GM18517 (cell line): ENCODE data around the gene GAD1.

Source experiments
- ATAC-seq: cut with Tn5 transposase; IDR thresholded peaks from one replicate; pipeline ENCODE4 v1.9.1; 2021; ENCODE audit warnings: mild to moderate bottlenecking, moderate library complexity; ENCODE audit not compliant: unreplicated experiment

GAD1 gene

GRCh38 chr2:170816504-170817092 is at the start of gene GAD1:
Gene GAD1 (plus strand): TSS chr2:170816887. CDS start chr2:170818592, 1,705 bp downstream.
- no peak for ATAC-seq

- ATAC-seq, result no peak
Observed at GRCh38 chr2:170770008-170770605, 46.6 kb upstream of the GAD1 start, which contains the start of gene ERICH2. Gene ERICH2 (plus strand): TSS chr2:170770378. CDS start chr2:170770682, 304 bp downstream.

GRCh38 chr2:170770606-170771420 is 45.9 kb upstream of the GAD1 start:
- ATAC-seq, result no peak

GRCh38 chr2:170771421-170771937 is 45.2 kb upstream of the GAD1 start:
- no peak for ATAC-seq

GRCh38 chr2:170772295-170772694 is 44.4 kb upstream of the GAD1 start:
- no peak for ATAC-seq

- no peak for ATAC-seq
Observed at GRCh38 chr2:170774074-170774473, 42.6 kb upstream of the GAD1 start.

GRCh38 chr2:170778900-170779299 is 37.8 kb upstream of the GAD1 start:
- ATAC-seq, result no peak

GRCh38 chr2:170779304-170779703 is 37.4 kb upstream of the GAD1 start:
- ATAC-seq, result no peak

DNA sequence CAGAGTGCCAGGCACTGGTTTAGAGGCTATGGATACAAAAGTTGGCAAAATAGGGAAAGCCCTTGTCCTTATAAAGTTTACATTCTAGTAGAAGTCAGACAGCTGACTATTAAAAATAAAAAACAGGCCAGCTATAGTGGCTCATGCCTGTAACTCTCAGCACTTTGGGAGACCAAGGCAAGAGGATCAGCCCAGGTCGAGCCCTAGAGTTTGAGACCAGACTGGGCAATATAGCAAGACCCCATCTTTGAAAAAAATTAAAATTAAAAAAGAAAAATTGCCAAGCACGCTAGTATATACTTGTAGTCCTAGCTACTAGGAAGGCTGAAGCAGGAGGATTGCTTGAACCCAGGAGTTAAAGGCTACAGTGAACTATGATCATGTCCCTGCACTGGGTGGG is 34.0 kb upstream of the GAD1 start:
- ATAC-seq, result no peak

GRCh38 chr2:170783549-170783948 is 33.1 kb upstream of the GAD1 start:
- ATAC-seq, result no peak

GRCh38 chr2:170798996-170799395 is 17.7 kb upstream of the GAD1 start:
- no peak for ATAC-seq

DNA sequence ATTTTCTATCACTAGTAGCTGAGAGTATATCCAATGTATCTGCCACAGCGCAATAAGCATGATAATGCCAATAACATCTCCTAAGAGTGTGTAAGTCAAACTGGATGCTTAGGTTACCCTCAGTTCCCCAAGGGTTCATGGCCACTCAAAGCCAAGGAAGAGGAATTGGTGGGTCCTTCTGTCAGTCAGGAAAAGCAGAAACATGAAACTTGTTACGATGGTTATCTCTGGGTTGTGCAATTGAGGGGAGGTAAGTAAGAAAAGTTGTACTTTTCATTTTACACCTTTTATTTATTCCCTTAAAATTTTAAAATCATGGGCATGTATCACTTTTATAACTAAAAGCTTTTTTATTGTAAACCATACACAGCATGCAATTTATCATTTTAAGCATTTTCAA is 10.1 kb upstream of the GAD1 start:
- ATAC-seq, result no peak

DNA sequence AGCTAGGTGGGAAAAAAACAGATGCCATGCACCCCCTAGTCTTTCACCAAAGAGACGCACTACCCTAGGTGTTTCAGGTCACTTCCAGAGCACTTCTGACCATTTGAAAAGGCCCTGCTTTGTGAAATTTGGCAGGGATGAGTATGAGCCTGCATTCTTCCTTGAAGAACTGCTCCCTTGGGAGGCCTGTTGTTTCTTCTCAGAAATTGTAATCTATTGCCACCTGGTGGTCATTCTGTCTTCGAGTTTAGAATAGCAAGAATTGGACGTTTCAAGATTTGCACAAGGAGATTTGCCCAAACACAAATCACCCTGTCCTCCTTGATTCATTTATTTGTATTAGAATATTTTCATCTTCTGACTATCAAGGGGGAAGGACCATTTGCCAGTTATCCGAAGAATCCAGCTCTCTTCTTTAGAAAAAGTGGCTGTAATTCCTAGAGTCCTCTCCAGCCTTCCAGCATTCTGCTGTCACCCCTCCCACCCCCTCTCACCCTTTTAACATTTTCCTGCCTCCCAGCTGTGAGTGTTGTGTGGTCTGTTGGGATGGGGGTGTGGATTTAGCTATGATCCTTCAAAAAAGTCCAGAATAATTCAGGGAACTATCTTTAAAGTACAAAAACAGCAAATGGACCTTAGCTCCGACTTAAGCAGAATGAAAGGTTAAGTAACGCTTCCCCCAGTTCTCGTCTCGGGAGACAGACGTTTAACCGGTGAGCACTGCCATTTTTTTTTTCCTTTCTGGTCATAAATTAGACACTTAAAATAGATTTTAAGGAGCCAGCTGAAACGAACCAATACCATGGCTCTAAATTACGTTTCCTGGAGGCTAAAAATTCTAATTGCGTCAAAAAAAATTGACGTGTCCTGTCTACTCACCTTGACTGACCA is 3.7 kb upstream of the GAD1 start:
- no peak for ATAC-seq

DNA sequence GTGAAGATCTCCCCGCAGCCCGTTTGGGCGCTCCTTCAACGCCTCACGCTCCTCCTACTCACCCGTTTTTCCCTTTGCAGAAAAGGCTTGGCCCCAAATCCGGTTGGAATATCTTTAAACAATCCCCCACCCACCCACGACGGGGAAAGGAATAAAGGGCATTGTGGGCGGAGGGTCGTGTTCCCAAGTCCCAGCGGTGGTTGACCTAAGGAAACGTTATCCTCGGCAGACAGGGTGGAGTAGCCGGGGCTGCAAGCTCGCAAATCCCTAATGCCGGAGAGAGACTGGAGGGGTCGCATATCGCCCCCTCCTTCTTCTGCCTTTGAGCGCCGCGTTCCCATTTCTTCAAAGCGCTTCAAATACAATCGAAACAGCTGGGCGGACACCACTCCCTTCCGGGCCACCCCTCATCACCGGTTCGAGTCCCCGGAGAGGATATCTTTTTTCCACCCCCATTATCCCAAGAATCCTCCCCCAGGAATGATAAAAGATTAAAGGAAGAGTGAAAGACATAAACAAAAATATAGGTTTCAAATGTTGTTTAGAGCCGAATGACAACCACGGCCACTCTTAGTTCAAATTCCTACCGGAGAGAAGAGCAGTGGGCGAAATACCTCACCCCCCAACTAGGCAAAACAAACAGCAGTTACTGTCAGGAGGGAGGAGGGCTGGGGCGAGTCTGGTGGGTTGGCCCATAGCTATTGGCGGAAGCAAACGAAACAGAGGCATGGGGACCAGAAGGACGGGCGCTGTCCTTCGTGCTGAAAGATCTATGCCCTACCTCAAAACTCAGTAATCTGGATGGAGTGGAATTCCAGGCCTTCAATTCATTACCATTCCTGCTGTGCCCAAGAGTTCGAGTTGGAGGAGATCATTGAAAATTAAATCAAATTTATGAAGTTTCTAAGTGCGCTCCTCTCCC is 2.8 kb upstream of the GAD1 start:
- no peak for ATAC-seq

DNA sequence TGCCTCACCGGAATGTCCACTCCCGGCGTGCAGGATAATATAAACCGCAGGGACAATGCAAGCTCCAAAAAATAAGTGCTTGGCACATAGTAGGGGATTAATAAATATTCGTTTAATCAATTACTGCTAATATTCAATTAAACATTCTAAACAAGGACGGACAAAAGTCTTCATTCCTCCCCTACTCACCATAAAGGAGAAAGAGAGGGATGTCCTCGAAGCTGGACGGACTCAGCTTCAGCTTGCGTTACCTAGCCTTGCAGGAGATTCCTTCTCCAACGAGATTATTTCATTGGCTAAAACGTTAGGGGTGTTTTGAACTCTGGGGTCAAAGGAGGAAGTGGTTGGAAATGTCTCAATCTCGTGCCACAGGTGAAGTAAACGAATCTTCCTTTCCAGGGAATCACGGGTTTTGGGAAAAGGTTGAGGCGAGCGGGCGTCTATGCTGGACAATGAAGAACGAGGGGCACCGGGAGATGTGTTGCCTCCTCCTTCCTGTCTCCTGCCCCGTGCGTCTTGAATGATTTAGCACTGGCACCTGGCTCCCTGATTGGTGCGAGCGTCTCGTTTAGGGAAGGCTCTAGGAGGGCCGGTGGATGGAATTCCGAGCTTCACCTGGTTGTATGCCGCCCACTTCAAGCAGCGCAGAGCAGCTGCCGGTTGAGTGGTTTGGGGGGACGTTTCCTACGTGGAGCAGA is 2.0 kb upstream of the GAD1 start:
- ATAC-seq, result no peak

DNA sequence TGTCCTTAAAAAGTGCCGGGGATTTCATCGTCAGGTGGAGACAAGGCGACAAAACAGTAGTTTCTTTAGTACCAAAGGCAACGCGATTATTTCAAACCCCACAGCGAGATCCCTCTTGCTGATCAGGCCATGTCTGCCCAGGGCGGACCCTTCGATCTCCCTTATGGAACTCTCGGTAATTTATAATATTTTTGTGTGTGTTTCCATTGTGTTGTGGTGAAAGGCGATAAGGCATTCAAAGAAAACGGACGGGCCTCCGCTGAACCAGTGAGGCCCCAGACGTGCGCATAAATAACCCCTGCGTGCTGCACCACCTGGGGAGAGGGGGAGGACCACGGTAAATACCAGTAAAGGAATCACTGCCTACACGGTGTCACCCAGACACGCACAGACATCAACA is 1.4 kb upstream of the GAD1 start:
- no peak for ATAC-seq

DNA sequence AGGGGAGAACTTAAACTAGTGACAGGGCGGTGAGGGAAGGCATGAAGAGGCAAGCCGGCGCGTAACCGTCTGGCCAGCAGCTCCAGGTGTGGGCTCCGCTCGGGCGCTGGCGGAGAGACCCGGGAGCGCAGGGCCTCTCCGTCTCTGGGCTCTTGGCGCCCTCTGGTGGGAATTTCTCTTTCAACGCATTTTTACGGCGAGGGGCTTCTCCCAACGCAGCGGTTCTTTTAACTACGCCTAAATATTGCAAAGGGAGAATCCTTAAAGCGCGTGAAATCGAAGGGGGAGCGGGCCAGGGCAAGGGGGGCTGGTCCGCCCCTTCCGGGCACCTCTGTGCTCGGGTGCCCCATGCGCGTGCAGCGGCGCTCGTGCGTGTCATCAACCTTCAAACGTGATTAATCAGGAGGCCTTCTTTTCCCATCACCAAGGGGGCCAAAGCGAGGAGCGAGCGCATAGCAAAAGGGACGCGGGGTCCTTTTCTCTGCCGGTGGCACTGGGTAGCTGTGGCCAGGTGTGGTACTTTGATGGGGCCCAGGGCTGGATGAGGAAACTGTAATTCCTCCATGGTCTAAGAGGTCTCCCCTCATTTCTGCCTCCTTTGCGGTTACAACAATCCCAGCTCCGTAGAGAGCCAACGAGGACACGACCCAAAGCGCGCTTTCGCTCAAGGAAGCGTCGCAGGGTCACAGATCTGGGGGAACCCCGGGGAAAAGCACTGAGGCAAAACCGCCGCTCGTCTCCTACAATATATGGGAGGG is 762 bp upstream of the GAD1 start:
- peak; percentile 46 for ATAC-seq
